Smooth muscle cell (in vitro differentiated cells): ENCODE measurements around the gene KCNK10. TPM values are rescaled to one million over a fixed set of nuclear protein-coding genes. Genes with fewer than 3 reads are reported as not detected.

Experiments
- DNase-seq: peaks from one replicate; lab custom pipeline; 2025; ENCODE audit not compliant: unreplicated experiment; lab: John Stamatoyannopoulos, UW
- H2AFZ ChIP-seq: fragments of 200-600 bp; sonication (generic); 2 replicates; pipeline ENCODE4 v1.6.0; 2016; ENCODE audit warnings: antibody characterized with exemption, low read depth, mild to moderate bottlenecking
- H3F3A ChIP-seq: fragments of 200-600 bp; sonication (generic); 2 replicates; pipeline ENCODE4 v1.6.0; 2017; ENCODE audit warnings: antibody characterized with exemption, low read depth
- H3K27ac ChIP-seq: fragments of 200-600 bp; sonication (generic); 2 replicates; pipeline ENCODE4 v1.5.1; 2016; ENCODE audit warnings: low read depth, mild to moderate bottlenecking
- H3K27me3 ChIP-seq: fragments of 200-600 bp; sonication (generic); 2 replicates; pipeline ENCODE4 v1.6.1; 2016; ENCODE audit warnings: low read depth, mild to moderate bottlenecking
- H3K36me3 ChIP-seq: fragments of 200-600 bp; sonication (generic); 2 replicates; pipeline ENCODE4 v1.5.1; 2016; ENCODE audit warnings: low read depth
- H3K4me1 ChIP-seq: fragments of 200-600 bp; sonication (generic); 2 replicates; pipeline ENCODE4 v1.5.1; 2016; ENCODE audit warnings: low read depth
- H3K4me2 ChIP-seq: fragments of 200-600 bp; sonication (generic); 2 replicates; pipeline ENCODE4 v1.6.0; 2016; ENCODE audit warnings: mild to moderate bottlenecking
- H3K4me3 ChIP-seq: fragments of 200-600 bp; sonication (generic); 2 replicates; pipeline ENCODE4 v1.5.1; 2016; ENCODE audit warnings: mild to moderate bottlenecking
- H3K79me2 ChIP-seq: fragments of 200-600 bp; sonication (generic); 2 replicates; pipeline ENCODE4 v1.6.0; 2016; ENCODE audit warnings: low read depth, mild to moderate bottlenecking
- H3K9ac ChIP-seq: fragments of 200-600 bp; sonication (generic); 2 replicates; pipeline ENCODE4 v1.6.0; 2016; ENCODE audit warnings: low read depth
- H3K9me3 ChIP-seq: fragments of 200-600 bp; sonication (generic); replicated peaks from 2 replicates; pipeline ENCODE4 v1.5.1; 2016; ENCODE audit warnings: low read depth
- H4K20me1 ChIP-seq: fragments of 200-600 bp; sonication (generic); 2 replicates; pipeline ENCODE4 v1.6.0; 2016; ENCODE audit warnings: low read depth
- WGBS: methylation state at CpG from one replicate; pipeline ENCODE4 v1.1.7; 2016; ENCODE audit warnings: low lambda C conversion rate; 5-methylcytosine and 5-hydroxymethylcytosine counted together
- polyA plus RNA-seq: library from polyadenylated mRNA; unstranded; fragments of >200 nt; fragmentation: Nextera tagmentation; extraction: Ambion mirVana; gene quantifications from 2 replicates; pipeline ENCODE4 v1.2.1, GENCODE V29; 2016
- total RNA-seq: library from RNA; depleted of rRNA; stranded (reverse); fragments of >200 nt; gene quantifications from 2 replicates; pipeline ENCODE4 v1.2.3, GENCODE V29; 2014
- TF ChIP-seq, protein P1 (sequence below): fragments of 200-600 bp; sonication (generic); IDR thresholded peaks from 2 replicates; pipeline ENCODE4 v1.5.1; 2017; ENCODE audit warnings: borderline replicate concordance, mild to moderate bottlenecking, antibody characterized with exemption; ENCODE audit not compliant: insufficient read depth, poor library complexity, severe bottlenecking

KCNK10 gene
- total and polyA plus RNA-seq, 2 experiments from 2014 or later, result not detected

DNA sequence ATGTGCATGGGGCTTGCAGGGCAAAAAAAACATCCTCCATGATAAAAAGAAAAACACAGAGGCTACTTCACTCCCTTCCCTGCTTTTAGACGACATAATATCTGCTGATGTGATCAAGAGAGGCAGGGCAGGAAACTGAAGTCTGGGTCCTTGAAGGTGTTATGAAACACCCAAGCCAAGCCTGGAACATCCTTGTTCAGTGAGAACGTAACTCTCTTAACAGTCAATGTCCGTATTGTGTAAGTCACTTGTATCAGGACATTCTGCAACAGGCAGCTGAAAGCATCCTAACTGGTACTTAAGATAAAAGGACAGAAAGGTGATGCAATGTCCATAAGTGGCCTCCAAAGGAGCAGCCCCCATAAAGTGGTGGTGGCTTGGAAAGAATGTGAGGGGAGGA lies 20.0 kb downstream of the KCNK10 start:
- peaks cover 13% of the 10 kb centered on the region for H3K27me3 ChIP-seq
- no peak for DNase-seq
- no peak overlapping the region for H3K27ac ChIP-seq
- H3K4me2 ChIP-seq, result no peak overlapping the region
- WGBS, result 88% methylated on average over 3 of the region's 3 CpGs
- H3K9ac ChIP-seq, result no peak overlapping the region
- H3F3A ChIP-seq, result no peaks in the 10 kb centered on the region
- no peaks in the 10 kb centered on the region for H4K20me1 ChIP-seq
- no peak overlapping the region for H3K4me3 ChIP-seq
- H3K4me1 ChIP-seq, result no peaks in the 10 kb centered on the region
- no peaks in the 10 kb centered on the region for H3K36me3 ChIP-seq
- no peaks in the 10 kb centered on the region for H3K79me2 ChIP-seq
- no peak overlapping the region for H2AFZ ChIP-seq
- TF ChIP-seq, protein P1, sequence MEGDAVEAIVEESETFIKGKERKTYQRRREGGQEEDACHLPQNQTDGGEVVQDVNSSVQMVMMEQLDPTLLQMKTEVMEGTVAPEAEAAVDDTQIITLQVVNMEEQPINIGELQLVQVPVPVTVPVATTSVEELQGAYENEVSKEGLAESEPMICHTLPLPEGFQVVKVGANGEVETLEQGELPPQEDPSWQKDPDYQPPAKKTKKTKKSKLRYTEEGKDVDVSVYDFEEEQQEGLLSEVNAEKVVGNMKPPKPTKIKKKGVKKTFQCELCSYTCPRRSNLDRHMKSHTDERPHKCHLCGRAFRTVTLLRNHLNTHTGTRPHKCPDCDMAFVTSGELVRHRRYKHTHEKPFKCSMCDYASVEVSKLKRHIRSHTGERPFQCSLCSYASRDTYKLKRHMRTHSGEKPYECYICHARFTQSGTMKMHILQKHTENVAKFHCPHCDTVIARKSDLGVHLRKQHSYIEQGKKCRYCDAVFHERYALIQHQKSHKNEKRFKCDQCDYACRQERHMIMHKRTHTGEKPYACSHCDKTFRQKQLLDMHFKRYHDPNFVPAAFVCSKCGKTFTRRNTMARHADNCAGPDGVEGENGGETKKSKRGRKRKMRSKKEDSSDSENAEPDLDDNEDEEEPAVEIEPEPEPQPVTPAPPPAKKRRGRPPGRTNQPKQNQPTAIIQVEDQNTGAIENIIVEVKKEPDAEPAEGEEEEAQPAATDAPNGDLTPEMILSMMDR, result no peak
- H3K9me3 ChIP-seq, result no peaks in the 10 kb centered on the region

- Histone ChIP-seq H3K4me1 (no peaks in the 10 kb centered on the region), H3K79me2 (no peaks in the 10 kb centered on the region), H4K20me1 (no peaks in the 10 kb centered on the region), H3K4me3 (no peak overlapping the region), H3F3A (no peaks in the 10 kb centered on the region), H3K27me3 (peaks cover 13% of the 10 kb centered on the region), H3K4me2 (no peak overlapping the region), H3K36me3 (no peaks in the 10 kb centered on the region), H3K27ac (no peak overlapping the region), H3K9ac (no peak overlapping the region), H3K9me3 (no peaks in the 10 kb centered on the region), H2AFZ (no peak overlapping the region)
- TF ChIP-seq, protein P1, result no peak
- WGBS, result 86% methylated on average over 4 of the region's 4 CpGs
- no peak for DNase-seq
Observed at GRCh38 chr14:88301381-88301780, 21.7 kb downstream of the KCNK10 start.

- DNase-seq, result no peak
- Histone ChIP-seq H3K27ac (no peak overlapping the region), H3K36me3 (no peaks in the 10 kb centered on the region), H3F3A (no peaks in the 10 kb centered on the region), H3K4me2 (no peak overlapping the region), H3K4me1 (no peaks in the 10 kb centered on the region), H2AFZ (no peak overlapping the region), H3K4me3 (no peak overlapping the region), H3K79me2 (no peaks in the 10 kb centered on the region), H4K20me1 (no peaks in the 10 kb centered on the region), H3K9me3 (no peaks in the 10 kb centered on the region), H3K9ac (no peak overlapping the region), H3K27me3 (peaks cover 13% of the 10 kb centered on the region)
- 93% methylated on average over 3 of the region's 3 CpGs for WGBS
- TF ChIP-seq, protein P1, result no peak
Observed at GRCh38 chr14:88300817-88301216, 22.3 kb downstream of the KCNK10 start.

DNA sequence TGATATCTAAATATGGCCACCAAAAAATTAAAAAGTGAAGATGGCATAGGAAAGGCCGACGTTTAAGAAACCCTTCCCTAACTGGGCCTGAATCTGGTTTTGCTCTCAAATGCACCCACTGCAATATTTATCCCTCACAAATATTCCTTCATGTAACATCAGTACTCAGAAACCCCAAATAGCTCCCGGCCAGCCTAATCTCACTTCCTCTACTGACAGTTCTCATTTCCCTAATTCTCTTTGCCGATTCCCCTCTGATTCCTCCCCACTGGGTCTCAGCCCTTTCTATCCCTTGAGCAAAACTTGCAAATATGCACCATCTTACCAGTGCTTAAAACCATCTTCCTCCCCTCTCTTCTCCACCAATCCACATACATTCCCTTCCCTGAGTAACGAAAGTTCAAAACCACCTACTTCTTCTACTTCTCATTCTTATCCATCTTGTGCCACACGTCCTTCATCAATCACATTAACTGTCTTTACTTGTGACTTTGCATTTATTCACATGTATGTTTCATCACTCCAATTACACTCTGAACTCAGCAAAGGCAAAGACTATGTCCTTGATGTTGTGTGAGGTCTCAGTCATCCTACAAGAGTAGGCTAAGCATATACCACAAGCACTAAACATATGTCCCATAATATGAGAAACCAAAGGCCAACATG lies 23.1 kb downstream of the KCNK10 start:
- Histone ChIP-seq H3K4me2 (no peak overlapping the region), H3K36me3 (no peaks in the 10 kb centered on the region), H3K9ac (no peak overlapping the region), H3K9me3 (no peaks in the 10 kb centered on the region), H2AFZ (no peak overlapping the region), H3K27ac (no peak overlapping the region), H3K4me3 (no peak overlapping the region), H3K4me1 (no peaks in the 10 kb centered on the region), H4K20me1 (no peaks in the 10 kb centered on the region), H3F3A (no peaks in the 10 kb centered on the region), H3K79me2 (no peaks in the 10 kb centered on the region), H3K27me3 (peaks cover 13% of the 10 kb centered on the region)
- 86% methylated on average over 6 of the region's 6 CpGs for WGBS
- TF ChIP-seq, protein P1, result no peak
- no peak for DNase-seq
